Left ventricle myocardium inferior (tissue), 1 donor: Measurements from ENCODE around the gene ST6GALNAC5. TPM values are rescaled to one million over a fixed set of nuclear protein-coding genes. Genes with fewer than 3 reads are reported as not detected.

Experiments
- DNase-seq: peaks from one replicate; pipeline ENCODE4 v3.0.0-alpha.2; 2020
- H3K27ac ChIP-seq: fragments of 200-600 bp; replicated peaks from 2 replicates; pipeline ENCODE4 v1.8.0; 2021
- H3K27me3 ChIP-seq: fragments of 200-600 bp; 2 replicates; pipeline ENCODE4 v1.8.0; 2021; ENCODE audit warnings: low read depth
- H3K36me3 ChIP-seq: fragments of 200-600 bp; 2 replicates; pipeline ENCODE4 v1.8.0; 2021
- H3K4me1 ChIP-seq: fragments of 200-600 bp; 2 replicates; pipeline ENCODE4 v1.8.0; 2021
- H3K4me3 ChIP-seq: fragments of 200-600 bp; 2 replicates; pipeline ENCODE4 v1.8.0; 2021; ENCODE audit warnings: mild to moderate bottlenecking, moderate library complexity
- H3K9me3 ChIP-seq: fragments of 200-600 bp; replicated peaks from 2 replicates; pipeline ENCODE4 v1.8.0; 2021
- CTCF ChIP-seq: fragments of 200-600 bp; IDR thresholded peaks from 2 replicates; pipeline ENCODE4 v1.8.0; 2021; ENCODE audit warnings: antibody characterized with exemption, mild to moderate bottlenecking, borderline replicate concordance
- intact Hi-C: fragments of 100-400 bp; cut with micrococcal nuclease; formaldehyde crosslinking; loops from one replicate; pipeline ENCODE4 v1.11.0; 2022
- total RNA-seq: library from RNA; stranded (reverse); fragmentation: NEBNext Ultra II Directional; extraction: Animal tissue kit (Norgen Biotek cat#: 25700); gene quantifications from one replicate; pipeline ENCODE4 v1.2.1, GENCODE V29; 2021
- donor health status: DM: no; HTN: yes; CAD: no; lungs with severe emphysema.

ST6GALNAC5 gene
- total RNA-seq, 1 donor from 2014 or later, result 0.41 TPM

GRCh38 chr1:77047978-77048614, 180.8 kb downstream of the ST6GALNAC5 start:
- TF ChIP-seq CTCF, result no peak
- DNase-seq, result no peak
- Histone ChIP-seq H3K27me3 (peaks cover 5% of the 10 kb centered on the region), H3K4me1 (no peaks in the 10 kb centered on the region), H3K9me3 (no peaks in the 10 kb centered on the region), H3K36me3 (no peaks in the 10 kb centered on the region), H3K4me3 (no peak overlapping the region), H3K27ac (no peak overlapping the region)
- intact Hi-C loops, result no loop called here

GRCh38 chr1:77048615-77049005, 181.3 kb downstream of the ST6GALNAC5 start:
- TF ChIP-seq CTCF, result no peak
- H3K4me1 ChIP-seq, result no peaks in the 10 kb centered on the region
- no peaks in the 10 kb centered on the region for H3K9me3 ChIP-seq
- H3K36me3 ChIP-seq, result no peaks in the 10 kb centered on the region
- H3K4me3 ChIP-seq, result no peak overlapping the region
- no peak overlapping the region for H3K27ac ChIP-seq
- DNase-seq, result no peak
- intact Hi-C loops, result no loop called here
- peaks cover 5% of the 10 kb centered on the region for H3K27me3 ChIP-seq

- TF ChIP-seq CTCF, result no peak
- Histone ChIP-seq H3K9me3 (no peaks in the 10 kb centered on the region), H3K36me3 (no peaks in the 10 kb centered on the region), H3K4me1 (no peaks in the 10 kb centered on the region), H3K4me3 (no peak overlapping the region), H3K27ac (no peak overlapping the region), H3K27me3 (peaks cover 5% of the 10 kb centered on the region)
- no peak for DNase-seq
- intact Hi-C loops, result no loop called here
Measured at GRCh38 chr1:77051425-77051824, 184.1 kb downstream of the ST6GALNAC5 start.

GRCh38 chr1:77056525-77056924, 189.2 kb downstream of the ST6GALNAC5 start:
- no peaks in the 10 kb centered on the region for H3K4me1 ChIP-seq
- H3K27me3 ChIP-seq, result peaks cover 5% of the 10 kb centered on the region
- no peak overlapping the region for H3K27ac ChIP-seq
- H3K36me3 ChIP-seq, result no peaks in the 10 kb centered on the region
- TF ChIP-seq CTCF, result no peak
- H3K4me3 ChIP-seq, result no peak overlapping the region
- no peak for DNase-seq
- H3K9me3 ChIP-seq, result no peaks in the 10 kb centered on the region
- intact Hi-C loops, result no loop called here

GRCh38 chr1:77057994-77058585, 190.8 kb downstream of the ST6GALNAC5 start:
- H3K36me3 ChIP-seq, result no peaks in the 10 kb centered on the region
- no peaks in the 10 kb centered on the region for H3K9me3 ChIP-seq
- intact Hi-C loops, result no loop called here
- TF ChIP-seq CTCF, result no peak
- H3K27ac ChIP-seq, result no peak overlapping the region
- no peaks in the 10 kb centered on the region for H3K4me1 ChIP-seq
- peaks cover 11% of the 10 kb centered on the region for H3K27me3 ChIP-seq
- no peak for DNase-seq
- H3K4me3 ChIP-seq, result no peak overlapping the region
